ENCODE results near the gene ATP9B.
"Not testable (repeated sequence)": the region's sequence is repeated elsewhere in the genome, so short reads cannot be mapped to it uniquely, and the experiment has no call there.

The ATP9B gene

GRCh38 chr18:79320216-79320850 is 251.1 kb downstream of the ATP9B start:
- no peak overlapping the region for H3K27ac ChIP-seq
- no peak for TF ChIP-seq CTCF (conservative IDR thresholded peaks at IDR 0.05)

DNA sequence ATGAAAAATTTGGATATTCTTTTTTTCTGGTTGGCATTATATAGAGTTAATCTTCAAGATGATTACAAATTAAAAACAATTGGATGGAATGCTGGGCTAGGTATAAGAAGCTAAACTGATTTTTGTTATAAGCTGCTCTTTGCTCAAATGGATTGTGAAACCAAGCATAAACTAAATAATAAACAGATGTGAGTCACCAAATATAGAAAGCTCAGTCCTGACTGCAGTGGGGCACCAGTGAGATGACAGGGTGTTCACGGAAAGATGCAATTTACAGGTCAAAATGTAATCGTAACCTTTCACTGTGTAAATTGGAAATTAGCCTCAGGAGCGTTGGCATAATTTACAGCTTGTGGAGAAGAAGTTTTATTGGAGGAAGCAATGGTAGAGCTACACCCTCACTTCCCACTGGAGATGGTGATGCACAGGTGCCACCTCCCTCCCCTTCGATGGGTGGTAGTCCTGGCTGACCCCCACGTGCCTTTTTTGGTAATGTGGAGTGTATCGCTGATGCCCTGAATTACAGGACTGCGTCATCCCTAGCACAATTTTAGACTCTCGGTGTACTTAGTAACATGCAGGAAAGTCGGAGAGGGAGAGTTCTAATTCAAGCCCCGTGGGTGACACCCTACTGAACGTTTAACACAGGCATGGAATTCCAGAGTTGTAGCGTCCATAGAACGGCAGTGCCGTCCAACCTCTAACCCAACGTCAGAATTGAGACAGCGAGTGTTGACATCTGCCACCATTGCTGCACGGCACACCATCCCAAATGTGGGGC is 252.6 kb downstream of the ATP9B start:
- H3K27ac ChIP-seq = no peak overlapping the region
- TF ChIP-seq CTCF (conservative IDR thresholded peaks at IDR 0.05) (no peak), ZFX (IDR thresholded peaks at IDR 0.05) (no peak)

- H3K27ac ChIP-seq = no peak overlapping the region
- no peak for TF ChIP-seq ZFX (IDR thresholded peaks at IDR 0.05)
- no peak for TF ChIP-seq CTCF (conservative IDR thresholded peaks at IDR 0.05)
Measured at GRCh38 chr18:79322441-79322840, 253.2 kb downstream of the ATP9B start.

- TF ChIP-seq ZFX (IDR thresholded peaks at IDR 0.05) (no peak), CTCF (conservative IDR thresholded peaks at IDR 0.05) (no peak)
- no peak overlapping the region for H3K27ac ChIP-seq
Measured at GRCh38 chr18:79323471-79323870, 254.3 kb downstream of the ATP9B start.

GRCh38 chr18:79326413-79327198 is 257.4 kb downstream of the ATP9B start:
- no peak overlapping the region for H3K27ac ChIP-seq
- TF ChIP-seq CTCF (conservative IDR thresholded peaks at IDR 0.05) (no peak), ZFX (IDR thresholded peaks at IDR 0.05) (no peak)

DNA sequence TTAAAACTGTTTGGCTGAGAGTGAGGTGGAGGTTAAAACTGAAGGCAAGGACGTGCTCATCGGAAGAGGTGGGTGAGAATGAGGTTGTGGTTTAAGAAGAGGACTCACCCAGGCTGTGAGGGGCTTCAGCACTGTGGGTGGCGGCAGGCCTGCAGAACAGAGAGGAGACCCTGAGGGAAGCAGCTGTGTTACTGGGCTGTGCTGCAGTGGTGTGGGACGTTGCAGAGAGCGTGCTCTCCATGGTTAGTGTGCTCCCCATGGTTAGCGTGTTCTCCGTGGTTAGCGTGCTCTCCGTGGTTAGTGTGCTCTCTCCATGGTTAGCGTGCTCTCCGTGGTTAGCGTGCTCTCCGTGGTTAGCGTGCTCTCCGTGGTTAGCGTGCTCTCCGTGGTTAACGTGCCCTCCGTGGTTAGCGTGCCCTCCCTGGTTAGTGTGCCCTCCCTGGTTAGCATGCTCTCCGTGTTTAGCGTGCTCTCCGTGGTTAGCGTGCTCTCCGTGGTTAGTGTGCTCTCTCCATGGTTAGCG is 258.1 kb downstream of the ATP9B start:
- no peak overlapping the region for H3K27ac ChIP-seq
- no peak for TF ChIP-seq CTCF (conservative IDR thresholded peaks at IDR 0.05)
- TF ChIP-seq ZFX (IDR thresholded peaks at IDR 0.05) = no peak

DNA sequence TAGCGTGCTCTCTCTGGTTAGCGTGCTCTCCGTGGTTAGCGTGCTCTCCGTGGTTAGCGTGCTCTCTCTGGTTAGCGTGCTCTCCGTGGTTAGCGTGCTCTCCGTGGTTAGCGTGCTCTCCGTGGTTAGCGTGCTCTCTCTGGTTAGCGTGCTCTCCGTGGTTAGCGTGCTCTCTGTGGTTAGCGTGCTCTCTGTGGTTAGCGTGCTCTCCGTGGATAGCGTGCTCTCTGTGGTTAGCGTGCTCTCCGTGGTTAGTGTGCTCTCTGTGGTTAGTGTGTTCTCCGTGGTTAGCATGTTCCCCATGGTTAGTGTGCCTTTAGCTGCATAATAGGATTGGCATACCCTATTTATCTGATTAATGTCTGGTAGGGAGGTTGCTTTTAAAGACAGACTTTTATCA is 258.7 kb downstream of the ATP9B start:
- not testable (repeated sequence) for H3K27ac ChIP-seq
